Measurements from ENCODE around the gene RGCC.

RGCC gene

GRCh38 chr13:41459432-41460073, 2.2 kb downstream of the RGCC start:
- TF ChIP-seq, protein P1, sequence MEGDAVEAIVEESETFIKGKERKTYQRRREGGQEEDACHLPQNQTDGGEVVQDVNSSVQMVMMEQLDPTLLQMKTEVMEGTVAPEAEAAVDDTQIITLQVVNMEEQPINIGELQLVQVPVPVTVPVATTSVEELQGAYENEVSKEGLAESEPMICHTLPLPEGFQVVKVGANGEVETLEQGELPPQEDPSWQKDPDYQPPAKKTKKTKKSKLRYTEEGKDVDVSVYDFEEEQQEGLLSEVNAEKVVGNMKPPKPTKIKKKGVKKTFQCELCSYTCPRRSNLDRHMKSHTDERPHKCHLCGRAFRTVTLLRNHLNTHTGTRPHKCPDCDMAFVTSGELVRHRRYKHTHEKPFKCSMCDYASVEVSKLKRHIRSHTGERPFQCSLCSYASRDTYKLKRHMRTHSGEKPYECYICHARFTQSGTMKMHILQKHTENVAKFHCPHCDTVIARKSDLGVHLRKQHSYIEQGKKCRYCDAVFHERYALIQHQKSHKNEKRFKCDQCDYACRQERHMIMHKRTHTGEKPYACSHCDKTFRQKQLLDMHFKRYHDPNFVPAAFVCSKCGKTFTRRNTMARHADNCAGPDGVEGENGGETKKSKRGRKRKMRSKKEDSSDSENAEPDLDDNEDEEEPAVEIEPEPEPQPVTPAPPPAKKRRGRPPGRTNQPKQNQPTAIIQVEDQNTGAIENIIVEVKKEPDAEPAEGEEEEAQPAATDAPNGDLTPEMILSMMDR (conservative IDR thresholded peaks at IDR 0.05; ENCODE audit: low read depth, low read length) = no peak
- DNase-seq (ENCODE audit: low read depth) = no peak
- H3K4me3 ChIP-seq (ENCODE audit: low read depth, low read length) = peak overlapping the region; percentile 70

DNA sequence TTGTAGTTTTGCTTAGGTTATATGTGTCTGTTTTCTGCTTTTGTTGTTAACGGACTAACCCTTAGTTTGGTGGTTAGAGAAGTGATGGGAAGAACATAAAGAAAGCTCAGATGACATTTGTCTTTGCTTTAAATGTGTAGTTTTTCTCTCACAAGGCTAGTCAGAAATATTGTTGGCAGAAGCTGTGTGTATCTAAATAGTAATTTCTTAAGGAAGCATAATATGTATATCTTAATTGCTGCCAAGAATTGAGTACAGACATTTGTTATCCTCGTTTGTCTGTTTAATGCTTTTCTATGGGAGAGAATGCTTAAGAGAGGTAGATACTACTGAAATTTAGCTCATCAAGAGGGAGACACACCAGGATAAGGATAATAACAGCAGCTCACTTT, 2.7 kb downstream of the RGCC start:
- TF ChIP-seq, protein P1 (conservative IDR thresholded peaks at IDR 0.05; ENCODE audit: low read depth, low read length) = no peak
- no peak for DNase-seq (ENCODE audit: low read depth)
- H3K4me3 ChIP-seq (ENCODE audit: low read depth, low read length) = peak overlapping the region; percentile 28

DNA sequence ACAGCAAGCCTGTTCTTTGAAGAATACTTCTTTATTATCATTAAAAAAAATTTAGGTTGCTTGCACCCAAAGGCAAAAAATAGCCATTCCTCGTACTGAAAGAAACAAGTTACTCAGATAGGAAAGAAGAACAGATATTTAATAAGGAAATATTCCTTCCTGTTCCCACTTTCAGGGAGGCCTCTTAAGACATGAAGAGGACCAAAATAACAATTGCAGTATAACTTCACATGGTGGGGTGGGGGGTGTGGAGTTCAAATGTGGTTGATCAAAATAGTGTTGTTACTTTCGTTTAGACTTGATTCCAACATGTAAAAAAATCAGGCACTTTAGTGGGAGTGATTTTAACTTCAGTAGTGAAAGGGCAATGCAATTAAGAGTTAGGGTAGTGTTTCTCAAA, 3.6 kb downstream of the RGCC start:
- no peak overlapping the region for H3K4me3 ChIP-seq (ENCODE audit: low read depth, low read length)
- TF ChIP-seq, protein P1 (conservative IDR thresholded peaks at IDR 0.05; ENCODE audit: low read depth, low read length) = no peak
- DNase-seq (ENCODE audit: low read depth) = no peak

DNA sequence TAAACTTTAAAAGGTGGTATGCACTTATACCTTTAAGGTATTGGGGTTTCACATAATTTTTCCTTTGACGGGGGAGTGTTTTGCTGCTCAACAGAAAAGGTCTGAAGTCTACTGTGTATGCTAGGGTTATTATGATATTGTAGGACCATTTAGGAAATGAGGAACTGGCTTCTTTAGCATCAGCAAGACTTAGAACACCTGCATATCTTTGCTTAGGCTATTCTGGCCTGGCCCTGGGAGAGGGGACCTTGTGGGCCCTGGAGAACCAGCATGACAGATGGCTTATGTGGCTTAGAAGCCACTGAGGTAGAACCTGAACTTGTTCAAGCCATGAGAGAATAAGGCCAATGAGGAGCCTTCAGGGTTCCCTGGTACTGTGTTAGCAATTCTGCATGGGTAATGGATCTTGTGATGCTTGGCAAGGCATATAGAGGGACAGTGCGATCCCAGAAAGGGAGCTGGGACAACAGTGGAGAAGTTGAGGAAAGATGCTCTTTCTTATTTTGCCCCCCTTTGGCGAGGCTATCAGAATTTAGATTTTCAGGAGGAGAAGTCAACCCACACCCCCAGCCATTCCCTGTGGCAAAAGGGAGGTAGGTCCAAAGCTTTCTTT, 4.3 kb downstream of the RGCC start:
- TF ChIP-seq, protein P1 (conservative IDR thresholded peaks at IDR 0.05; ENCODE audit: low read depth, low read length) = no peak
- H3K4me3 ChIP-seq (ENCODE audit: low read depth, low read length) = no peak overlapping the region
- no peak for DNase-seq (ENCODE audit: low read depth)

DNA sequence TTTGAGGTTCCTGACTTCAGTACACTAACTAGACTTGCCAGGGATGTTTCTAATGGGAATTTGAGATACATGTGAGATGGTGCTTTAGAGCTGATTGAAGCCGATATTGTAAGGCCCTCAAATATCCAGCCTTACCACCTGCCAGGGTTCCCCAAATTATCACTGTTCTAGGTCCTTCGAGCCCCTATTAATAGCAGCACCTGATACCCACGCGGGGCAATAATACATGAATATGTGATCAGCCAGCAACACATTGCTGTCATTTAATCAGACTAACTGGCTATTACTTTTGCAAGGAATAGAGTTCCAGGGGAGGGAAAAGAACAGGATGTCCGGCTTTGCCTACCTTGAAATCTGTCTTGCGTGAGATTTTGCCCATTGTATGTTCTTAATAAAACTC, 5.1 kb downstream of the RGCC start:
- H3K4me3 ChIP-seq (ENCODE audit: low read depth, low read length) = no peak overlapping the region
- TF ChIP-seq, protein P1 (conservative IDR thresholded peaks at IDR 0.05; ENCODE audit: low read depth, low read length) = no peak
- DNase-seq (ENCODE audit: low read depth) = no peak

- no peak overlapping the region for H3K4me3 ChIP-seq (ENCODE audit: low read depth, low read length)
- no peak for DNase-seq (ENCODE audit: low read depth)
- TF ChIP-seq, protein P1 (conservative IDR thresholded peaks at IDR 0.05; ENCODE audit: low read depth, low read length) = no peak
Measured at GRCh38 chr13:41463838-41464602, 6.7 kb downstream of the RGCC start.

Measured in choroid plexus epithelial cell (primary cell).